Bronchial epithelial cell (primary cell): ENCODE measurements around the gene GADL1. TPM values are rescaled to one million over a fixed set of nuclear protein-coding genes. Genes with fewer than 3 reads are reported as not detected.
A peak's percentile ranks its signal among the peaks of the same experiment; 100 is the strongest.

Experiments used
- DNase-seq: peaks from one replicate; pipeline ENCODE4 v3.0.0-alpha.2; 2010; ENCODE audit warnings: low read depth
- FAIRE-seq: peaks from 2 replicates; lab custom pipeline; 2011; peaks lifted over from hg19 to GRCh38; lab: Jason Lieb, UNC
- H3K27me3 ChIP-seq: 2 replicates; pipeline ENCODE4 v1.5.1; 2011; ENCODE audit warnings: low read length; ENCODE audit not compliant: control insufficient read depth, insufficient read depth
- H3K36me3 ChIP-seq: 2 replicates; pipeline ENCODE4 v1.5.1; 2011; ENCODE audit warnings: low read length; ENCODE audit not compliant: control insufficient read depth, insufficient read depth
- H3K4me3 ChIP-seq: 2 replicates; pipeline ENCODE4 v1.5.1; 2011; ENCODE audit warnings: mild to moderate bottlenecking, low read depth, low read length, control low read depth
- CTCF ChIP-seq: IDR thresholded peaks from 2 replicates; pipeline ENCODE4 v1.5.1; 2011; ENCODE audit warnings: mild to moderate bottlenecking, moderate library complexity, low read length, control low read depth, inconsistent platforms; ENCODE audit not compliant: insufficient read depth, severe bottlenecking
- total RNA-seq: library from RNA; depleted of rRNA; stranded (reverse); fragments of >200 nt; gene quantifications from 2 replicates; pipeline ENCODE4 v1.2.1, GENCODE V29; 2014

GADL1 gene
- total RNA-seq, 1 donor from 2014 or later = not detected

DNA sequence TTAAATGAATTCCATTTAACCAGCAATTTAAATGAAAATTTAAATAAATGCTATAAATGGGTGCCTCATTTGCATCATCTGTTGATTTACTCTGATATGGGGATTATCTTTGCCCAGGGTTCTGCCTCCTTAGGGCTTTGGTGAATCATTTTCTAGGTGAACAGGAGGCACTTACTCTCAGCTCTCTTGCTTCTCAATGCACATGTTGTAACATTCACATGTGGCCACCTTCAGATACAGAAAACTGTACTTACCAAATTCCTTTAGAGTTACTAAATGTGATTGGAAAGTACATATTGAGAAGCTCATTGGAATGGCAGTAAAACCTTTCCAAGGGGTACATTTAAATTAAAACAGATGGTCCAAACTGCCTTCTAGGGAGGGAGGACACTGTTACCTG is 20.8 kb downstream of the GADL1 start:
- H3K27me3 ChIP-seq = no peaks in the 10 kb centered on the region
- no peak for TF ChIP-seq CTCF
- no peak overlapping the region for H3K4me3 ChIP-seq
- H3K36me3 ChIP-seq = no peaks in the 10 kb centered on the region
- FAIRE-seq (no peak), DNase-seq (peak; percentile 64)

DNA sequence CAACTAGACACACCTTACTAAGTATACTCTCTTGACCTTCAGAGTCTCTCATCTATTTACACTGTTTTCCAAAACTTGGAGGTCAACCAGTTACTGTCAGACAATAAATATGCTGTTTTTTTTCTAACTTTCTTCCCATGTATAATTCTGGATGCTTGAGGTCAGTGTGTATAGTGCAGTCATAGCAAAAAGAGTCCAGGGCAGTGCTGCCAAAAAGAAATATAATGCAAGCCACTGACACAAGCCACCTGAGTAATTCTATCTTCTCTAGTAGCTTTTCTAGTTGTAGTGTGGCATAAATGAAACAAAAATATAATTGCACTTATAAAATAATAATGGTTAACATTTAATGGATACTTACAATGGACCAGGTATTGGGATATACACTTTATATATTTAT is 21.6 kb downstream of the GADL1 start:
- DNase-seq = no peak
- no peak for FAIRE-seq
- H3K27me3 ChIP-seq = no peaks in the 10 kb centered on the region
- H3K4me3 ChIP-seq = no peak overlapping the region
- no peak for TF ChIP-seq CTCF
- H3K36me3 ChIP-seq = no peaks in the 10 kb centered on the region

GRCh38 chr3:30871720-30872119 is 22.7 kb downstream of the GADL1 start:
- FAIRE-seq = no peak
- no peak for TF ChIP-seq CTCF
- no peaks in the 10 kb centered on the region for H3K36me3 ChIP-seq
- no peak overlapping the region for H3K4me3 ChIP-seq
- DNase-seq = no peak
- H3K27me3 ChIP-seq = no peaks in the 10 kb centered on the region

DNA sequence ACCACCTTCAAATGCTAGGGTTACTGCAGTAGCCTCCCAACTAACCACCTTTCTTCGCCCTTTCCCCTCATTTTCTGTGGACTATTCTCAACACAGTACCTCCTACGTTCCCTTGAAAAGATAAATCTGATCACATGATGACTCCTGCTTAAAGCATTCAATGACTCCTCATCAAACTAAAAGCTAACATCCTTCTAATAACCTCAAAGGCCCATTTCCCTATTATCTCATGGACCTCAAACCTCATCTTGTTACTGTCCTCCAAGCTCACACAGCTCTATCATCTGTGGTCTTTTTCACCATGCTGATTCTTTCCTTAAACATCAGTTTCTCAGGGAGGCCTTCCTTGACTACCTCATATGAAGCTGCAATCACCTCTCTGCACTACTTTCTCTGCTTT is 29.6 kb downstream of the GADL1 start:
- Histone ChIP-seq H3K4me3 (no peak overlapping the region), H3K36me3 (no peaks in the 10 kb centered on the region), H3K27me3 (no peaks in the 10 kb centered on the region)
- DNase-seq = peak; percentile 15
- TF ChIP-seq CTCF = no peak
- no peak for FAIRE-seq

DNA sequence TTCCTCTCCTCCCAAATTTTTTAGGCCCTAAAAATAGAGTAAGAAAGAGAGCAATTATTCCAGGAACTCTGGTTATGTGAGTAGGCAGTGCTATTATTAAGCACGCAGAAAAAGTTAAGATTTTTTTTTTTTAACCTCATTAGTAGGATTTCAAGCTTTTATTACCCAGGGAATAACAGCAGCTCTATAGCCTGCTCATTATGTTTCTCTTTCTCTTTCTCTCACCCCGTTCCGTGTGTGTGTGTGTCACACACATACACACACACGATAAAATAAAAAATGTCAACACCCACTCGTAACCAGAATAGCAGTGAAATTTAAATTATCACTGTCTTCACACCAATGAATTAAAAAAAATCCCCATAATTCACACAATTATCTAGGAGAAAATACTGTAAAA is 30.3 kb downstream of the GADL1 start:
- no peak for FAIRE-seq
- no peak for DNase-seq
- Histone ChIP-seq H3K4me3 (no peak overlapping the region), H3K36me3 (no peaks in the 10 kb centered on the region), H3K27me3 (no peaks in the 10 kb centered on the region)
- TF ChIP-seq CTCF = no peak

DNA sequence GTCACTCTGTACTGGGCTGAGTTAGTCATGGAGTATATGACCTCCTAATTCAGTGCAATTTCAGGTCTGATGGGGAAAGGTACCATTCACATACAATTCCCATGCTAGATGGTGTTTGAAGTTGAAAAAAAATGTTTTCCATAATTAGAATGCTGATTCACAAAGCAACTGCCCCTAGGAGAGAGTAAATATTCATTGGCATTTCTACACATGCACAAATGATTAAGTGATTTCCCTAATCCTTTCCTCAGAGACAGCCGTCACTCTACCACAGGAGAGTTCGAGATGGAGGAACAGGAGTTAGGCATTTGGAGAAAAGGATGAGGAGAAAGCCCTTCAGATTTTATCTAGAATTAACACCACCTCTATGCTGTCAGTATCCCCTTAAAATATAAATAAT is 32.5 kb downstream of the GADL1 start:
- H3K27me3 ChIP-seq = no peaks in the 10 kb centered on the region
- no peak for DNase-seq
- FAIRE-seq = no peak
- no peaks in the 10 kb centered on the region for H3K36me3 ChIP-seq
- H3K4me3 ChIP-seq = no peak overlapping the region
- TF ChIP-seq CTCF = no peak
